H1 (cell line): ENCODE measurements around the gene EPB41L2. TPM values are rescaled to one million over a fixed set of nuclear protein-coding genes. Genes with fewer than 3 reads are reported as not detected.

Source experiments
- CHD1 ChIP-seq: IDR thresholded peaks from 2 replicates; pipeline ENCODE4 v1.6.1; 2012; ENCODE audit warnings: low read depth, low read length, improper control_type of control experiment
- CHD7 ChIP-seq: fragments of 300-600 bp; sonication (generic); IDR thresholded peaks from 2 replicates; pipeline ENCODE4 v1.7.1; 2012; ENCODE audit warnings: low read length, moderate library complexity, mild to moderate bottlenecking, inconsistent platforms; ENCODE audit not compliant: insufficient replicate concordance
- polyA plus RNA-seq, 7 experiments: library from polyadenylated mRNA; depleted of rRNA in 3 of 7; stranded (reverse) in 5 of 7; unstranded in 2 of 7; fragments of >200 nt in 5 of 7; fragments of 200-250 nt in 2 of 7; gene quantifications; 1 replicate in 5 of 7; 2 replicates in 1 of 7; 4 replicates in 1 of 7; pipeline versions ENCODE4 v1.2.1 to v1.2.3, GENCODE V29; 2011 to 2013; ENCODE audit warnings: missing spikeins in 2 of 7, mixed read lengths in 2 of 7
- total RNA-seq: library from RNA; stranded (reverse); fragmentation: NEBNext Ultra II Directional; extraction: Animal tissue kit (Norgen Biotek cat#: 25700); gene quantifications from 2 replicates; pipeline ENCODE4 v1.2.1, GENCODE V29; 2021

The EPB41L2 gene
- total and polyA plus RNA-seq, 2 of the 8 experiments (the other 6 are each of a cell fraction or from before 2014, with no cell fraction given), result 22.5 to 123 TPM

DNA sequence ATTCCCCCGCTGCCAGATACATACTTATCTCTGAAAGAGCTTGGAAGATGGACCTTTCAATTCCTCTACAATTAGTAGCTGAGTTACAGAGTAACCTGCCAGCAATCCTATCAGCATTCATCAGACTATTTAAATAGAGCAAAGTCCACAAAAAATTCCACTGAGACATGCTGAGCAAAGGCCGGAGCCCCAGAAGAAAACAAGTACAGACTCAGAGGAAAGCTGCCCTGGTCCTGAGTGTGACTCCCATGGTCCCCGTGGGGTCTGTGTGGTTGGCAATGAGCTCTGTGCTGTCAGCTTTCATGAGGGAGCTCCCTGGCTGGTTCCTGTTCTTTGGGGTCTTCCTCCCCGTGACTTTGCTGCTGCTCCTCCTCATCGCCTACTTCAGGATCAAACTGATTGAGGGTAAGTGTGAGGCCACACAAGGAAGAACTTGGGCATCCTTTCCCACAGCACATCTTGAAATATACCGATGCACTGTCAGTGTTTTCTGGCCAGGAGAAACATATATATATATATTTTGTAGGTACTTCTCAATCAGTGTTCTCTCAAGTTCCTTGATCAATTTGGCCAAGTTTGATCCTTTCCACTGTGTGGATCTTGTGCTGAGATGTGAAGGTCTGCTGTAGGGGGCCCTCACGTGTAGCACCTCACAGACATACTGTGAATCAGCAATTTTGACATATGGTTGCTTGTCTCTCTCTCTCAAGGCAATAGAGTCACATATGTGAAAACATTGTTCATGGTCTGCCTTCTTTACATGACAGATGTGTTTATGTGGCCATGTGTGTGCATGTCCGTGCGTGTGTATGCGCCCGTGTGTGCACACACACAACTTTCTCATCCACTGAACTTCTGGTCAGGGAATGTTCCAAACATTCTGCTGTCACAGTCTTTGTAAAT, 235.5 kb downstream of the EPB41L2 start, which contains the start of gene SMLR1 (continued):
- no peak for TF ChIP-seq CHD7
- TF ChIP-seq CHD1, result no peak
- TF ChIP-seq, all 59 proteins: peak for 0
